GM19463 (cell line): Measurements from ENCODE around the gene TAS2R1.
A peak's percentile ranks its signal among the peaks of the same experiment; 100 is the strongest.
"Not testable (repeated sequence)": the region's sequence is repeated elsewhere in the genome, so short reads cannot be mapped to it uniquely, and the experiment has no call there.

ENCODE experiments used
- ATAC-seq: cut with Tn5 transposase; IDR thresholded peaks from one replicate; pipeline ENCODE4 v1.9.1; 2021; ENCODE audit warnings: mild to moderate bottlenecking, moderate library complexity; ENCODE audit not compliant: unreplicated experiment

The TAS2R1 gene

DNA sequence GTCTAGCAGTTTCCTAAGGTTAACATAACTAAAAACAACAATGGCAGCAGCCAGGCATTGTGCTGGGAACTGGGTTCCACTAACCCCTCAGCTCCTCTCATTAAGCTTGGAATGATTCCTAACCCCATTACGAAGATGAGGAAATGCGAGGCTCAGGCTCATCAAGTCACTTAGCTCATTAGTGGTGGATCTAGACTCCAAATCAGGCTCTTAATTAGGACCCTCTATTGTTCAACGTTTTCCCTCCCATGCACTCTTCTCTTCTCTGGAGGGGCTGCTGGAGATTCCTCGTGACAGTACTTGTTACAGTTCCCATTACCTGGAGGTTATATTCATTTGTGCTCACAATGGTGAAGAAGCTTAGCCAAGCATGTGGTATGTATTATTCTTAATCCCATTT lies 6.5 kb downstream of the TAS2R1 start:
- ATAC-seq = peak; percentile 25

DNA sequence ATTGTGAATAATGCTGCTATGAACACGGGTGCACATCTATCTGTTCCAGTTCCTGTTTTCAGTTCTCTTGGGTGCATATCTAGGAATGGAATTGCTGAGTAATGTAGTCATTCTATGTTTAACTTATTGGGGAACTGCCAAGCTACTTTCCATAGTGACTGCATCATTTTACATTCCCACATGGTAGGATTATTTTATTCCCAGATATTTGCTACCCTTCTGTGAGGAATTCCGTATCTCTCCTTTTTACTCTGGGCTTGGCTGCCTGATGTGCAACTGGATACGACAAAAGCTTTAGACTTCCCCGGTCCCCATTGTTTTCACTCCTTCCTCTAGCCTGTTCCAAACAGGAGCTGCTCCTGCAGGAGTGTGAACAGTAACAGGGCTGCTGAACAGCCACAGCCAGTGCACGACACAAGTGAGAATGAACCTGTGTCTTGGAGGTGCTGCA lies 7.2 kb downstream of the TAS2R1 start:
- ATAC-seq = peak; percentile 75

DNA sequence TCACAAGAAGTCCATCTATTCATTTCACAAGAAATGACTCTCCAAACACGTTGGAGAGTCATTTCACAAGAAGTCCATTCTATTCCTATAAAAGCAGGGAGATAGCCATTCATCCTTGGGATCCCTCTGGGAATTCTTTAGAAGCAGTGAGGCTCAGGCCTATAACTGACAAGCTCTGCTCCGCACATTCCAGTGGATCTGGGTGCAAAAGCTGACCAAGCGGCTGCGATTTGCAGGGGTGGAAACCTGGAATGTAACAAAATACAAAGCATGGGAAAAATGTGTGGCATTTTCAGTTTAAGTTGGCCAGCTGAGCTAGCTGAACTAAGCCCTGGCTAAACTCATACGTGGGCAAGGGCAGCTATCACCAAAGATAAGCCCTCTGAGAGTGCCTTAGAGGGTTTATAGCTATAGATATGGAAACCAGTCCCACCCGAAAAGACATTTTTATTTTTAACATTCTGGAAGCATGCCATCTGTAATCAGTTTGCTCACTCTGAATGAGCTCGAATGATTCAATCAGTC lies 8.7 kb downstream of the TAS2R1 start:
- no peak for ATAC-seq

DNA sequence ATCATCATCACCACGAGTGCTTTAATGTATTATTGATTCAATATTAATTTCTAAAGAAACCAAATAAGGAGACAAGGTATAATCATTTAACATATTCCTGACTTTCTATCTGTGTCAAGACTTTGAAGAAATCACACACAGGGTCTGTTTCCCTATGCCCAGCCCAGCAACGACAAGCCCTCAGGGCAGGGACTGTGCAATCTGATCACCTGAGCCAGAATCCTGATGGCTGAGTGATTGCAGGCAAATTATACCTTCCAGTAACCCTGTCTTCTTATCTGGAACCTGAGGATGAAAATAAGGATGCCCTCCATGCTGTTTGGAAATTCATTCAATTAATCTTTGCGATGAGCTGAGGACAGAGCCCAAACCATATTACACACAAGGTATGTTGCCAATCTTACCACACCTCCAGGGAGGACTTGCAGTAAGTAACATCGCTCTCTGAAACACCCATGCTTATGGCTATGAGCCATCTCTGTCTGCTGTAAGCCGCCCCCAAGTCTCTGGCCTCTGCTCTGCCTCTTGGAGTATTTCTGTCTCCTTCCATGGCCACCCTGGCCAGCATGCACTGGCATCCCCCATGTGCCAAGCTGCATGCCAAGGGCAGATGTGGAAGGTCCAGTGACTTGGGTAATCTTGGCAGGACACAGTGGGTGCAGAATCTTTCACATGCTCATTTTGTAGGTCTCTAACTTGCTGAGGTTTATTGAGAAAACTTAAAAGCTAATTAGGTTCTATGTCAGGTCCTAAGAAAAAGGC lies 10.6 kb downstream of the TAS2R1 start:
- no peak for ATAC-seq

DNA sequence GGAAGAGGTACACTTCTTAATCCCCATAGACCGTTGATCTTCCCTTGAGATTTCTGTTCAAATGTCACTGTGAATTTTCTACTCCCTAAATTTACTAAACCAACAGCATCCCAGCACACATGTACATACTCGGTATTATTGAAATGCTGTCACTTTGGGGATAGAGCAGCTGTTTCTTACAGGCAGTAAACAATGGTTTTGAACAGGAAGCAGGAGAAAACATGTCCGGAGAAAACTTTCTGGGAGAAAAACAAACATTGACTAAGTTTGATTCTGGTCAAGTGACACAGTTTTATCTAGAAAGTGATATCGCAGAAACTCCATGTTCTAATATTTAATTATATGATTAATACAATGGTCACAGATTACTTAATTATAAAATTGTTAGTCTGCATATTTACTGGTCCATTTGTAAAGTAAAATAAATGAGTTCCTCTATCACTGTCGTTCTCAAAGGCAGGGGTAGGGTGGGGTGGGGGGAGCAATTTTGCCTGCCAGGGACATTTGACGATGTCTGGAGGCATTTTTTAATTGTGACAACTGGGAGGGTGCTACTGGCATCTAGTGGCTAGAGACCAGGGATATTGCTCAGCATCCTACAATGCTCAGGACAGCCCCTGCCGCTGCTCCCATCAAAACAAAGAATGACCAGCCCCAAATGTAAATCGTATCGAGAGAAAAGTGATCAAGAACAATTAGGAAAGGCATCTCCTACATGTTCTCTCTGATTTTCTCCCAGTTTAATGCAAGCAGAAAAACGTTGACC lies 12.2 kb downstream of the TAS2R1 start:
- no peak for ATAC-seq

DNA sequence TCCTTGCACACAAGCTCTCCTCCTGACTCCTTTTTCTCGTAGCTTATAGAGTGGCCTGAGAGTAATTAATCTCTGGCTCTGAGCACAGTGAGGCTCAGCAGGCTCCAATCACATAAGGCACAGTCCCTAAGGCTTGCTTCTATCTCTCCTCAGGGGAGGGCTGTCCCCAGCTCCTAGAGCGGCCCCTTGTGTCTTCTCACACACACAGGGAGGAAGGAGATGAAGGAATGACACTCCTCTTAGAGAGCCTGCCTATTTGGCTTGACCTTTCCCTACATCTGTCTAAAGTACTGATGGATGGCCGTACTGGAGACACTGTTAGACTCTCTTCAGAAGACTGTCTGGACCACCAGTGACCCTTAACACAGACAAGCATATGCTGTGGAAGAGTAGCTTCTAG lies 12.9 kb downstream of the TAS2R1 start:
- no peak for ATAC-seq

DNA sequence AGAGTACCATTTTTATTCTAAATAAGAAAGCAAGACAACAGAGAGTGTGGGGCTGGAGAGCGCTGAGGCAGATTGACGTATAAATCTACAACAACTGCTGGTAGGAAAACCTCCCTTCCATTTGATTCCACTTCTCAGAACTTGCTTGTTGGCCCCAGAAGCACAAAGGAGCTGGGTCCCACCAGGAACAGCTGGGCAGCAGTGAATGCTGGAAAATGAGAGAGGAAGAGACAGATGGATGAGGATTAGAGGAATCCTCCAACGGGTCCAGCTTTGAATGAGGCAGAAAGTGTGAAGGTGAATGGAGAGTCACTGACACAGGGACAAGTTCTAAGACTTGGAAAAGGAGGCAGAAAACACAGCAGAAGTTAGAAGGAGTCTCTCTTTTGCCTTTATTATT lies 14.8 kb downstream of the TAS2R1 start:
- no peak for ATAC-seq

DNA sequence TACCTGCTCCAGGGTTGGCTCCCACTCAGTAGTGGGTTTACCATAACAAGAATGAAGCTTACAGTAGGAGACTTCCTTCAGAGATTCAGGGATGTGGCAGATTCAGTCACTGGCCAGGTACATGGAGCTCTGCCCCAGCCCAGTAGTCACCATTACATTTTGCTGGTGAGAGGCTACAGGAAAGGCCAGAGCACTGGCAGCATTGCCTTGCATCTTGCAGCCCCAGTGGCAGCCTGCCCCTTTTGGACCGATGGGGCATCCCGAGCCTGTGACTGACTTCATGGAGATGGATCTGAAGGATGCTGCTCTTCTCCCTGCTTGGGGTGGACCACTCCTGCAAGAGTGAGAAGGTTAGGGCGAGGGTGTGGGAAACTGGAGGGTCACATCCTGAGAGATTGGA lies 16.8 kb downstream of the TAS2R1 start:
- no peak for ATAC-seq

DNA sequence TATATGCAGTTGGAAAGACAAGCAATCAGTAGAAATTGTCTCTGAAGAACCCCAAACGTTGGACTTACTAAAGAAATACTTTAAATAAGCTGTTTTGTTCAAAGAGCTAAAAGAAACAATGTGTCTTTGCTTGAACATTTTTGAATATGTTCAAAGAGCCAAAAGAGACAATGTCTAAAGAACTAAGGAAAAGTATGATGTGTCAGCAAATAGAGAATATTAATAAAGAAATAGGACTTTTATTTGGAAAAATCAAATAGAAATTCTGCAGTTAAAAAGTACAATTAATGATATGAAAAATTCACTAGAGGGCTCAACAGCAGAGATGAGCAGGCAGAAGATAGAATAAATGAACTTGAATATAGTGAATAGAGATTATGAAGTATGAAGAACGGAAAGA lies 19.2 kb downstream of the TAS2R1 start:
- no peak for ATAC-seq

DNA sequence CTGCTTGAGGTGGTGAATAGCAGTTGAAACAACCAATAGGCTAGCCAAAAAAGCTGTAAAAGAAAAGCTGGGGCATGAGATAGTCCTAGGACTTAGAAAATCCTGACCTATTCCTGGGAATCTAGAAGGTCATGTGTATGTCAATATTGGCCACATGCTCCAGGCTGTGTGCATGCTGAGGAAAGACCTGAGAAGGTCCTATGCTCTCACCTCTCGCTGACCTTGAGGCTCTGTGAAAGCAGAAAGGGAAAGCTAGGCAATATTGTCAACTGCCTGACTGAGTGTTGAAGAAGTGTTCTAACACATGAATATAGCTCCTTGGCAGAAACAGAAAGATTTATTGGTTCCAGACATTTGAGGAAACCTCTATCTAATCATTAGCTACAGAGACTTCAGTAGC lies 19.8 kb downstream of the TAS2R1 start:
- no peak for ATAC-seq

DNA sequence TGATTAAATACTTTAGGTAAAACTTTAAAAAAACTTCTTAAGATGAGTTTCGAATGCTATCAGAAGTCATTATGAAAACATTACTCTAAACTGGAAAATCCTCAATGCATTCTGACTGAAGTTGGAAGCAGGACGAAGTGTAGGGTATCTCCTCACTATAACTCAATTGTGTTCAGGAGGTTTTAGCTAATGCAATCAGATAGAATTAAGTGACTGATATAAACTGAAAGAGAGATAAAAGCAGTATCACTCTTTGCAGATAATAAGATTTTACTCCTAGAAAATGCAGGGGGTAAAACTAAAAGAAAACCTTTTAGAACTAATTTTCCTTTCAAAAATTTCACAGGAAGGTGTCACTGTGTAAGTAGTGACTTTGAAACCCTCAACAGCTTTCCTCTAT lies 22.1 kb downstream of the TAS2R1 start:
- no peak for ATAC-seq

DNA sequence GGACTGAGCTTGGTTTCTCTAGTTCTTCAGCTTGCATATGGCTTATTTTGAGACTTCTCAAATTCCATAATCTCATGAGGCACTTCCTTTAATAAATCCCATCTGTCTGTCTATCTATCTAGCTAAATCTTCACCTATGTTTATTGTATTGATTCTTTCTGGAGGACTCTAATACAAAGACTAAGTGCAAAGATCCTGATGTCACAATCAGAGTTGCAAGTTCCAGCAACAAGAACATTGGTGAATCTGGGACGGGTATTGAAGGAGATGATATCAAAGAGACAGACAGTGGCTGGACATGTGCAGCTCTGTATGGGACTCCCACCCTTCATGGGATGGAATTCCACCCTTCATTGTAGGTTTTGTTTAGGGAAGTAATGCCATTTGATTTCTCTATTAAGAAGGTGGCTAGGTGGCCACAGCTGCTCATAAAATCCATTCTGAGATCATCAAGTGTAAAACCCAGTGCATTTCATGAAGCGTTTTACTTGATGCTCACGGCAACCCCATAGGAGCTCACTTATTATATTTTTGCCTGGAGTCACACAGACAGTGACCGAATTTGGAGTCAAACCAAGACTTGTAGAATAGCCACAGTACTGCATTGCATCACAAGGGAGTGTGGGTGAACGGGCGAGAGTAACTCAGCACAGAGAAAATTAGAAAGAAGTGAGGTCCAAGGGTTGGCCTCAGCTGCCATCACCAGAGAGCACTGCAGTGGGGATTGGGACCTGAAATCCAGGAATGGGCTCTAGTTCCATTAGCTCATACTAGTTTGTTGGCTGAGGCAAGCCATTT lies 24.9 kb downstream of the TAS2R1 start:
- no peak for ATAC-seq

DNA sequence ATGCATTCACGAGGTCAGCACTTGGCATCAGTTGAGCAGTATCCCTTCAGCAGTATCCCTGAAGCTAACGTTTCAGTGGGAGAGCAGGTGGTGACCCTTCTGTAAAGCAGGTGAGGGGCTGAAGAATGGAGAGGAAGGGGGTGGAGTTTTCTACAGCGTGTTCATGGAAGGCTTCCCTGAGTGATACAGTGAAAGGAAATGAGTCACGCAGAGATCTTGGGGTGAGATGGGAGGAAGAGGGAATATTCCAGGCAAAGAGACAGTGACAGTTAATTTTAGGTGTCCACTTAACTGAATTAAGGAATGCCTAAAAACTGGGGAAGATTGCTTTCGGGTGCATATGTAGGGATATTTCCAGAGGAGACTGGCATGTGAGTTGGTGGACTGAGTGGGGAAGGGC lies 25.7 kb downstream of the TAS2R1 start:
- ATAC-seq = no peak

DNA sequence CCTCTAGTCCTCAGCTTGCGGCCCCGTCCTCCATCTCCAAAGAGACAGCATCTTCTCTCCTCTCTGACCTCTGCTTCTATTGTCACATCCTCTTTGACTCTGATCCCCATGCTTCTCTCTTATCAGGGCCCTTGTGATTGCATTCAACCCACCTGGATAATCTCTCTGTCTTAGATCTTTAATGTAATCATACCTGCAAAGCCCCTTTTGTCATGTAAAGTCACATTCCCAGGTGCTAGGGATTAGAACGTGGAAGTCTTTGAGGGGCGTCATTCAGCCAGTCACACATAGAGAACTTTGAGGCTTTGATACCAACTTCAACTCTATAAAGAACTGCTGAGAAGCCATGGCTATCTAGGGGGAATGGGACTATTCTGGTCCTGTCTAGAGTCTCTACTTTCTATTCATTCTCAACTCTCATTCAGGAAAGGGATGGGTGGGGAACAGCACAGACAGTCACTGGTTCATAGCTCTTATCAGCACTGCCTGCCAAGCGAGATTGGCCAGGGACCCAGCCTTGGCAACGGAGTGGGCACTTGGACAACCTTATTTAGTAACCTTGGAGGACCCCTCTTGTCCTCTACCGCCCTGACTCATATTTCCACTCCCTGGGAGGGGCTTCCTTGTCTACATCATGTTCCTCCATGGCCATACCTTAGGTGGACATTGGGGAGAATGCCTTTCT lies 29.0 kb downstream of the TAS2R1 start:
- ATAC-seq = no peak

DNA sequence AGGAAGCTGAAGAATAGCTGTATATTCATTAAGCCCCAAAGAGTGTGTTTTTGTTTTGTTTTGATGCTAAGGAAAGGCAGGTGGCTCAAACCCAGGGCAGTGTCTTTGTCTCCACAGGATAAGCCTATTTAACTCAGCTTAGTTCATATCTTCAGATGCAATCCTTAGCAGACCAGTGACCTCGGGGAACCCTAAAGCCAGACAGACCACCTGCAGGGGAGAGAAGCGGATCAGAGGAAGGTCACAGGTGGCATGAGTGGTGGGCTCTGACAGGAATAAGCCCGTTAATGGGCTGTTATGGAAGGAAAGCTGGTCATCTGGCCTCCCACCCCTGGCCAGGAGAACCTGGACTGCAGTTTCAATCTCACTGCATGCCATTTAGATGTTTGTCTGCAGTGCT lies 30.8 kb downstream of the TAS2R1 start:
- no peak for ATAC-seq

DNA sequence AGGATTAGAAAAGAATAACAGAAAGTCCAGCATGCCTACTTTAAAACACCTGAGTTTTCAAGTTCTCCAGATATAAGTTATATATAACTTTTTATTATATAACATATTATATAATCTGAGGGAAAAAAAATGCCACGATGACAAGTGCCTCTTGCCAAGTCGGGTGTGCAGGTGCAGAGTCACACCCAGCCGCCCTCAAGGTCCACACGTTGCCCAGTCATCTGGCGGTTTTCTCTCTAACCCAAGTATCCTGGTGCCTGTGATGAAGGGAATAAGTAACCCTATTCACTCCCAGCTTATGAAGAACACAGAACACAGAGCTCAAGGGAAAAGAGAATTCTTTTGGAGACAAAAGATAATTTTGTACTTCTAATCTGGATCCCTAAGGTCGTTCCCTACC lies 31.8 kb downstream of the TAS2R1 start:
- not testable (repeated sequence) for ATAC-seq

DNA sequence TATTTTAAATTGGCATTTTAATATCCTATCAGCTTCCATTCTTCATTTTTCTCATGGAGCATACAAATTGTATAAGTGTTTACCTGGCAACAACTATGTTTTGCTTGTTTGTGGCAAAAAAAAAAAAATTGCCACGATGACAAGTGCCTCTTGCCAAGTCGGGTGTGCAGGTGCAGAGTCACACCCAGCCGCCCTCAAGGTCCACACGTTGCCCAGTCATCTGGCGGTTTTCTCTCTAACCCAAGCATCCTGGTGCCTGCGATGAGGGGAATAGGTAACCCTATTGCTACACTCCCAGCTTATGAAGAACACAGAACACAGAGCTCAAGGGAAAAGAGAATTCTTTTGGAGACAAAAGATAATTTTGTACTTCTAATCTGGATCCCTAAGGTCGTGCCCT lies 32.8 kb downstream of the TAS2R1 start:
- ATAC-seq = not testable (repeated sequence)

DNA sequence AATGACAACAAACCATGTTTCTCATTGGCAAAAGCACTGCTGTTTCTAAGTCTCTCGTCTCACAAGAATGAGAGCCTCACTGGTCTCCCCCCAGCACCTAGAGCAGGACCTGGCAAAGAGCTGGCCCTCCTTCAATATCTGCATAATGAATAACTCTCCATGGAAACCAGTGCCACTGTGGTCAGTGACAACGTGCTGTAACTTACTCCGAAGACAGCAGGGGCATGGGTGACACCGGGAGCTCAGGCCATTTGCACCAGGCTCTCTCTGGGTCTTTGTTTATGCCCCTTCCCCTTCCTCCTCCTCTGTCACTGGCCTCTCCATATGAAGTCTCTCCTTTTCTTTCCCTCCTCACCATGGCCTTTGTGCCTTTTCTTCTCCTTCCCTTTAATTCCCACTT lies 33.3 kb downstream of the TAS2R1 start:
- no peak for ATAC-seq

DNA sequence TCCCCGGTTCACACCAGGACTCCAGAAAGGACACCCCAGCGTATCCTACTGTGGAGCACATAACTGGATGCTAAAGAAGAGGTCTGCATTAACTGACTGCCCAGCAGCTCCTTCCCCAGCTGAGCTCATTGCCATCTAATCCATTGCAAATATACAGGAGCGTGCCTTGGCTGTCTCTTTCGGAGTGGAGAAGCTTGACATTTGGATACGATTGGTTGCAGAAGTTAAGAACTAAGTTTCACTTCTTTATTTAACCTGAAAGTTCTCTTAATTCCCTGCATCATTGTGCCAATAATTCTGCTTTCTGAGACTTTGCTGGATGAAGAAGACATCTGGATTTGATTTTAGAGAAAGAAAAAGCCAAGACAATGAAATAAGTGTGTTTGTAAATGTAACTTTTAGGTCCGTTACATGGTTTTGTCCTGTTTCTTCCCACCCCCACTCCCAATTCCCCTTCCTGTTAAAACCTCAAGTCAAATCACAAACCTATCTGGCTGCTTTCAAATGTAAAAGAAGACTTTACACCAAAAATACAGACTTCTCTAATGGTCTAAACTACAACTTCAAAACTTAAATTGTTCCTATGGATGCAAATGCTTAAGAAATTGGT lies 33.9 kb downstream of the TAS2R1 start:
- ATAC-seq = no peak

DNA sequence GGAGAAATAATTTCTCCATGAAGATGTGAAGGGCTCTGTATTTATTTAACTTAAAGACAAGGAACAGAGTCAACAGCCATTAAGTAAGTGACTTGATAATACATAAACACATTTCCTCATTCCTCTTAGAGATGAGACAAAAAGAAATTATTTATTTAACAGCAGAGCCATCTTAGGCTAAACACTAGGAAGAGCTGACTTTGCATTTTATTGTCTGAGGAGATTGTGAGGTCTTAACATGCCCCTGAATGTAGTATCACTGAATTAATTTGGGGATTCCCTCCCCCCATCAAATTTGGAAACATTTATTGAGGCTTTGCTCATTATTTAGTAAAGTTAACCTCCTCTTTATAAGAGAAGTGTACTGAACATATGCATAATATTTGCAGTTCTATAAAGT lies 35.2 kb downstream of the TAS2R1 start:
- no peak for ATAC-seq
